Neural cell (in vitro differentiated cells): ENCODE data around the gene MAGI1.

Source experiments
- EZH2 ChIP-seq: fragments of 200-600, 300-800 bp; shearing (Covaris generic), sonication (generic); IDR thresholded peaks from 2 replicates; pipeline ENCODE4 v1.6.1; 2014; ENCODE audit warnings: antibody characterized with exemption, low read length, borderline replicate concordance, mild to moderate bottlenecking; ENCODE audit not compliant: insufficient read depth, poor library complexity, severe bottlenecking
- POLR2AphosphoS5 ChIP-seq: IDR thresholded peaks from 2 replicates; pipeline ENCODE4 v1.6.1; 2012
- TF ChIP-seq, protein P1 (sequence below): fragments of 450-650 bp; IDR thresholded peaks from 2 replicates; pipeline ENCODE4 v1.5.1; 2014; ENCODE audit warnings: antibody characterized with exemption, mild to moderate bottlenecking, moderate library complexity; ENCODE audit not compliant: poor library complexity, severe bottlenecking

- TF ChIP-seq EZH2, result no peak
- TF ChIP-seq POLR2AphosphoS5, result no peak
- TF ChIP-seq, protein P1, sequence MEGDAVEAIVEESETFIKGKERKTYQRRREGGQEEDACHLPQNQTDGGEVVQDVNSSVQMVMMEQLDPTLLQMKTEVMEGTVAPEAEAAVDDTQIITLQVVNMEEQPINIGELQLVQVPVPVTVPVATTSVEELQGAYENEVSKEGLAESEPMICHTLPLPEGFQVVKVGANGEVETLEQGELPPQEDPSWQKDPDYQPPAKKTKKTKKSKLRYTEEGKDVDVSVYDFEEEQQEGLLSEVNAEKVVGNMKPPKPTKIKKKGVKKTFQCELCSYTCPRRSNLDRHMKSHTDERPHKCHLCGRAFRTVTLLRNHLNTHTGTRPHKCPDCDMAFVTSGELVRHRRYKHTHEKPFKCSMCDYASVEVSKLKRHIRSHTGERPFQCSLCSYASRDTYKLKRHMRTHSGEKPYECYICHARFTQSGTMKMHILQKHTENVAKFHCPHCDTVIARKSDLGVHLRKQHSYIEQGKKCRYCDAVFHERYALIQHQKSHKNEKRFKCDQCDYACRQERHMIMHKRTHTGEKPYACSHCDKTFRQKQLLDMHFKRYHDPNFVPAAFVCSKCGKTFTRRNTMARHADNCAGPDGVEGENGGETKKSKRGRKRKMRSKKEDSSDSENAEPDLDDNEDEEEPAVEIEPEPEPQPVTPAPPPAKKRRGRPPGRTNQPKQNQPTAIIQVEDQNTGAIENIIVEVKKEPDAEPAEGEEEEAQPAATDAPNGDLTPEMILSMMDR, result no peak
Observed at GRCh38 chr3:65746848-65747247, 291.9 kb downstream of the MAGI1 start.
